ENCODE data around the gene DHX32. TPM values are rescaled to one million over a fixed set of nuclear protein-coding genes. Genes with fewer than 3 reads are reported as not detected.

The DHX32 gene
- polyA plus RNA-seq, 1 donor (not counting 4 experiments of a cell fraction or from before 2014, with no cell fraction given), result 48.3 TPM

GRCh38 chr10:125865120-125865519 lies 16.0 kb downstream of the DHX32 start:
- H2AFZ ChIP-seq (ENCODE audit: control insufficient read depth, low read length), result no peak overlapping the region
- dilution Hi-C loops (cut with MboI; ENCODE audit: extremely low pct_ligation_motif_present, low sequenced_read_pairs), result no loop called here

GRCh38 chr10:125859128-125859817 lies 21.8 kb downstream of the DHX32 start:
- H3K27me3 ChIP-seq (ENCODE audit: control insufficient read depth, extremely low read depth, insufficient read depth, low read length), result no peaks in the 10 kb centered on the region
- no peaks in the 10 kb centered on the region for H3K4me1 ChIP-seq (ENCODE audit: control insufficient read depth, extremely low read depth, insufficient read depth, low read length)
- H3K79me2 ChIP-seq (ENCODE audit: control insufficient read depth, insufficient read depth, low read length), result no peaks in the 10 kb centered on the region
- FAIRE-seq (no peak), DNase-seq (ENCODE audit: low read depth, low spot score) (no peak)
- H4K20me1 ChIP-seq (ENCODE audit: control insufficient read depth, extremely low read depth, insufficient read depth, low read length), result no peaks in the 10 kb centered on the region
- H3K4me3 ChIP-seq (ENCODE audit: control insufficient read depth in 2 of 3, extremely low read depth in 1 of 3, insufficient read depth in 2 of 3, low read depth in 1 of 3, low read length in 3 of 3), result no peak overlapping the region
- H3K4me2 ChIP-seq (ENCODE audit: control insufficient read depth, extremely low read depth, insufficient read depth, low read depth, low read length), result no peak overlapping the region
- no peaks in the 10 kb centered on the region for H3K9me3 ChIP-seq (ENCODE audit: control insufficient read depth, low read depth, low read length)
- peaks cover 7 to 20% of the 10 kb centered on the region in 2 experiments for H3K36me3 ChIP-seq (ENCODE audit: control insufficient read depth in 2 of 2, extremely low read depth in 1 of 2, insufficient read depth in 2 of 2, low read length in 2 of 2)
- no peak overlapping the region for H2AFZ ChIP-seq (ENCODE audit: control insufficient read depth, low read length)
- no peak for TF ChIP-seq CTCF (optimal IDR thresholded peaks at IDR 0.05 in 1 of 3, IDR thresholded peaks at IDR 0.05 in 1 of 3, conservative IDR thresholded peaks at IDR 0.05 in 1 of 3; ENCODE audit: extremely low read depth in 1 of 3, insufficient read depth in 2 of 3, low read length in 3 of 3)
- TF ChIP-seq EZH2 (IDR thresholded peaks at IDR 0.05; ENCODE audit: low read length), result no peak
- H3K9me1 ChIP-seq (ENCODE audit: control insufficient read depth, extremely low read depth, insufficient read depth, low read length), result no peaks in the 10 kb centered on the region
- H3K9ac ChIP-seq (ENCODE audit: control insufficient read depth, extremely low read depth, insufficient read depth, low read length), result no peak overlapping the region
- dilution Hi-C loops (cut with MboI; ENCODE audit: extremely low pct_ligation_motif_present, low sequenced_read_pairs), result no loop called here
- H3K27ac ChIP-seq (ENCODE audit: control insufficient read depth, insufficient read depth, low read length), result no peak overlapping the region

More at GRCh38 chr10:125865120-125865519, 16.0 kb downstream of the DHX32 start:
- Histone ChIP-seq H3K36me3 (ENCODE audit: control insufficient read depth in 2 of 2, extremely low read depth in 1 of 2, insufficient read depth in 2 of 2, low read length in 2 of 2) (peaks cover 16 to 17% of the 10 kb centered on the region in 2 experiments), H3K4me2 (ENCODE audit: control insufficient read depth, extremely low read depth, insufficient read depth, low read depth, low read length) (no peak overlapping the region), H3K9me3 (ENCODE audit: control insufficient read depth, low read depth, low read length) (no peaks in the 10 kb centered on the region), H3K9ac (ENCODE audit: control insufficient read depth, extremely low read depth, insufficient read depth, low read length) (no peak overlapping the region), H3K9me1 (ENCODE audit: control insufficient read depth, extremely low read depth, insufficient read depth, low read length) (no peaks in the 10 kb centered on the region), H3K79me2 (ENCODE audit: control insufficient read depth, insufficient read depth, low read length) (no peaks in the 10 kb centered on the region), H4K20me1 (ENCODE audit: control insufficient read depth, extremely low read depth, insufficient read depth, low read length) (no peaks in the 10 kb centered on the region), H3K4me1 (ENCODE audit: control insufficient read depth, extremely low read depth, insufficient read depth, low read length) (peaks cover 18% of the 10 kb centered on the region), H3K27me3 (ENCODE audit: control insufficient read depth, extremely low read depth, insufficient read depth, low read length) (no peaks in the 10 kb centered on the region), H3K4me3 (ENCODE audit: control insufficient read depth in 2 of 3, extremely low read depth in 1 of 3, insufficient read depth in 2 of 3, low read depth in 1 of 3, low read length in 3 of 3) (no peak overlapping the region), H3K27ac (ENCODE audit: control insufficient read depth, insufficient read depth, low read length) (no peak overlapping the region)
- TF ChIP-seq EZH2 (IDR thresholded peaks at IDR 0.05; ENCODE audit: low read length) (no peak), CTCF (optimal IDR thresholded peaks at IDR 0.05 in 1 of 3, IDR thresholded peaks at IDR 0.05 in 1 of 3, conservative IDR thresholded peaks at IDR 0.05 in 1 of 3; ENCODE audit: extremely low read depth in 1 of 3, insufficient read depth in 2 of 3, low read length in 3 of 3) (no peak)
- no peak for DNase-seq (ENCODE audit: low read depth, low spot score)
- no peak for FAIRE-seq
